Panc1 (cell line): ENCODE data around the gene SLX4IP. TPM values are rescaled to one million over a fixed set of nuclear protein-coding genes. Genes with fewer than 3 reads are reported as not detected.

Experiments used
- ATAC-seq: fragments of 200-7000 bp; cut with Tn5 transposase; 2 replicates; pipeline ENCODE4 v1.9.1; 2020; ENCODE audit warnings: mild to moderate bottlenecking, moderate library complexity
- BruUV-seq: library from RNA; stranded (reverse); fragments of 400-500 nt; replicated peaks from 2 replicates; lab custom pipeline; 2021; lab: Mats Ljungman, UMichigan
- CTCF ChIA-PET: fragments of 300-600 bp; sonication (Branson Sonifier 250); formaldehyde crosslinking; loops from one replicate; lab custom pipeline; 2022; ENCODE audit warnings: antibody characterized with exemption; lab: Charles Lee
- POLR2A ChIA-PET: fragments of 300-600 bp; sonication (Branson Sonifier 250); formaldehyde crosslinking; loops from one replicate; lab custom pipeline; 2022; ENCODE audit warnings: antibody characterized with exemption; lab: Charles Lee
- DNase-seq: peaks from one replicate; pipeline ENCODE4 v3.0.0-alpha.2; 2010; ENCODE audit warnings: low read depth, low spot score
- H3K27ac ChIP-seq: 2 replicates; pipeline ENCODE4 v1.5.1; 2011; ENCODE audit warnings: mild to moderate bottlenecking, low read length, inconsistent platforms
- H3K27me3 ChIP-seq: fragments of 200-500 bp; sonication (Bioruptor generic); 2 replicates; pipeline ENCODE4 v1.6.0; 2014; ENCODE audit warnings: low read length, inconsistent platforms; ENCODE audit not compliant: control insufficient read depth, insufficient read depth
- H3K36me3 ChIP-seq: fragments of 200-500 bp; sonication (Bioruptor generic); 2 replicates; pipeline ENCODE4 v1.5.1; 2014; ENCODE audit warnings: inconsistent platforms, mild to moderate bottlenecking, low read length, moderate library complexity; ENCODE audit not compliant: control insufficient read depth, insufficient read depth
- H3K4me1 ChIP-seq: 2 replicates; pipeline ENCODE4 v1.5.1; 2011; ENCODE audit warnings: inconsistent platforms, mild to moderate bottlenecking, low read length, moderate library complexity; ENCODE audit not compliant: control insufficient read depth, insufficient read depth
- H3K4me3 ChIP-seq, 2 experiments: 2 replicates each; pipeline ENCODE4 v1.5.1; 2011 to 2012; ENCODE audit warnings: low read depth in 2 of 2, low read length in 2 of 2, mild to moderate bottlenecking in 2 of 2, inconsistent platforms in 1 of 2, moderate library complexity in 1 of 2
- H3K9me3 ChIP-seq: fragments of 200-500 bp; sonication (Bioruptor generic); 2 replicates; pipeline ENCODE4 v1.5.1; 2014; ENCODE audit warnings: low read depth, mild to moderate bottlenecking, inconsistent platforms, low read length, moderate library complexity; ENCODE audit not compliant: control insufficient read depth, insufficient read depth
- CTCF ChIP-seq: fragments of 450-650 bp; IDR thresholded peaks from 2 replicates; pipeline ENCODE4 v1.5.1; 2017; ENCODE audit warnings: mild to moderate bottlenecking
- POLR2AphosphoS5 ChIP-seq: IDR thresholded peaks from 2 replicates; pipeline ENCODE4 v1.6.1; 2012; ENCODE audit warnings: mild to moderate bottlenecking, low read depth, low read length, moderate library complexity
- REST ChIP-seq, 2 experiments: IDR thresholded peaks; 2 replicates each; pipeline ENCODE4 v1.6.1; 2011 to 2012; ENCODE audit warnings: low read depth in 2 of 2, control low read depth in 1 of 2, low read length in 1 of 2, mild to moderate bottlenecking in 1 of 2, moderate library complexity in 1 of 2; ENCODE audit not compliant: insufficient read depth in 1 of 2
- SIN3A ChIP-seq: IDR thresholded peaks from 2 replicates; pipeline ENCODE4 v1.6.1; 2012; ENCODE audit warnings: low read depth, mild to moderate bottlenecking, low read length, moderate library complexity, borderline replicate concordance; ENCODE audit not compliant: insufficient read depth
- TCF7L2 ChIP-seq: IDR thresholded peaks from 2 replicates; pipeline ENCODE4 v1.6.1; 2011; ENCODE audit warnings: mild to moderate bottlenecking, low read depth, low read length, inconsistent platforms
- in situ Hi-C: cut with HindIII; loops from 2 replicates; pipeline ENCODE4 v1.10.0; 2016; ENCODE audit warnings: low sequenced_read_pairs, low pct_unique_long_range_greater_than_20kb
- intact Hi-C: fragments of 100-400 bp; cut with micrococcal nuclease; formaldehyde crosslinking; loops from one replicate; pipeline ENCODE4 v1.10.0; 2022; ENCODE audit not compliant: unreplicated experiment
- total RNA-seq: library from RNA; stranded (reverse); gene quantifications from one replicate; pipeline ENCODE4 v1.2.1, GENCODE V29; 2021; ENCODE audit not compliant: unreplicated experiment

The SLX4IP gene
- total RNA-seq, 1 experiment from 2014 or later, result 5.4 TPM

- BruUV-seq, result no TSS peak
- in situ Hi-C loops, result no loop called here
- H3K4me1 ChIP-seq, result no peaks in the 10 kb centered on the region
Measured at GRCh38 chr20:10645205-10645570, 210.1 kb downstream of the SLX4IP start.

GRCh38 chr20:10646006-10646405 lies 210.9 kb downstream of the SLX4IP start:
- ChIA-PET CTCF (no interaction called here), POLR2A (no interaction called here)
- ATAC-seq (no peak), DNase-seq (no peak)
- intact Hi-C loops (no loop called here), in situ Hi-C loops (no loop called here)
- no peak overlapping the region for H3K27ac ChIP-seq
- H3K4me3 ChIP-seq, result no peak overlapping the region
- H3K27me3 ChIP-seq, result no peaks in the 10 kb centered on the region
- TF ChIP-seq POLR2AphosphoS5 (no peak), SIN3A (no peak), CTCF (no peak), TCF7L2 (no peak), REST (IDR thresholded peaks at IDR 0.05; ENCODE audit: insufficient read depth in 1 of 2, low read depth in 2 of 2, low read length in 1 of 2) (no peak)
- BruUV-seq, result no TSS peak
- H3K4me1 ChIP-seq, result no peaks in the 10 kb centered on the region
- peaks cover 21% of the 10 kb centered on the region for H3K36me3 ChIP-seq
- no peaks in the 10 kb centered on the region for H3K9me3 ChIP-seq

More at GRCh38 chr20:10645205-10645570, 210.1 kb downstream of the SLX4IP start:
- H3K27ac ChIP-seq, result no peak overlapping the region
- POLR2A ChIA-PET, result no interaction called here
- peaks cover 20% of the 10 kb centered on the region for H3K36me3 ChIP-seq
- CTCF ChIA-PET, result no interaction called here
- H3K27me3 ChIP-seq, result no peaks in the 10 kb centered on the region
- no peak for TF ChIP-seq SIN3A
- no peak for TF ChIP-seq TCF7L2
- TF ChIP-seq POLR2AphosphoS5, result no peak
- no peak for TF ChIP-seq REST (IDR thresholded peaks at IDR 0.05; ENCODE audit: insufficient read depth in 1 of 2, low read depth in 2 of 2, low read length in 1 of 2)
- TF ChIP-seq CTCF, result no peak
- no peaks in the 10 kb centered on the region for H3K9me3 ChIP-seq
- ATAC-seq, result no peak
- DNase-seq, result no peak
- no peak overlapping the region for H3K4me3 ChIP-seq
- intact Hi-C loops, result no loop called here
